ENCODE data around the gene GLO1.

GLO1 gene

DNA sequence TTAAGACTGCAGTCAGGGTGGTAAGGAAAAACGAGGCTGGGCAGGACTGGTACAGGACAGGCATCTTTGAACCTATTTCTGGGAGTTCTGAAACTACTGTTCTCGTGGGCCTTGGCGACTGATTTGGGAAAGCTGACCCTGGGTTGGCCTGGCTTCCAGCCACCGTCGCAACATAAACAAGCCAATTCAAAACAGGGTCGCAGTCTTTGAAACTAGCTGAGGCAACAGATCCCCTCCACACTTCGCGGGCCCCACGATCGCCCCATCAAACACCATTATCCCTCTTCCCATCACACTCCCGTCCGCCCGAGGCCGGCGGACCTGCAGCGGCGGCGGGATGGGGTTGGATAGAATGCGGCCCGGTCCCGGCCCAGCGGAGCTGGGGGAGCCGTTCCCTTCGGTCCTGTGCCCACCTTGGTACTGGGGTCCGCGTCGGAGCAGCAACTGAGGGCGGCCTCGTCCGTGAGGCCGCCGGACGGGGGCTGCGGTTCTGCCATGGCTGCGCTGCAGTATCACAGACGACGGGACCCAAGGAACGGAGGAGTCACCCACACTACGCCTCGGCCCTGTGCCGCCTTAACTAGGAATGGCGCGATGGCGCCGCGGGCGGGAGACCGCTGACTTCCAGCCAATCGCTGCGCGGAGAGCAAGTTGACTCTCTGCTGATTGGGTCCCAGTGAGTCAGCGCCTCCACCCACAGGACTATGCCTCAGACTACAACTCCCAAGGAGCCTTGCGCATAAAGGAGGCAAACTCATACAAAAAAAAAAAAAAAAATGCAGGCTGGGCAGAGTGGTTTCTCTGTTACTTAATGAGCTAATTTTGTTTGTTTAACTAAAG lies at the start of gene GLO1:
GLO1 (minus strand) TSS at position 588 of the 840 bp plus-strand sequence; CDS start at position 497, 91 bp downstream.
- peak; percentile 90 to 98 for DNase-seq (ENCODE audit: extremely low read depth in 1 of 2, low read depth in 1 of 2)

DNA sequence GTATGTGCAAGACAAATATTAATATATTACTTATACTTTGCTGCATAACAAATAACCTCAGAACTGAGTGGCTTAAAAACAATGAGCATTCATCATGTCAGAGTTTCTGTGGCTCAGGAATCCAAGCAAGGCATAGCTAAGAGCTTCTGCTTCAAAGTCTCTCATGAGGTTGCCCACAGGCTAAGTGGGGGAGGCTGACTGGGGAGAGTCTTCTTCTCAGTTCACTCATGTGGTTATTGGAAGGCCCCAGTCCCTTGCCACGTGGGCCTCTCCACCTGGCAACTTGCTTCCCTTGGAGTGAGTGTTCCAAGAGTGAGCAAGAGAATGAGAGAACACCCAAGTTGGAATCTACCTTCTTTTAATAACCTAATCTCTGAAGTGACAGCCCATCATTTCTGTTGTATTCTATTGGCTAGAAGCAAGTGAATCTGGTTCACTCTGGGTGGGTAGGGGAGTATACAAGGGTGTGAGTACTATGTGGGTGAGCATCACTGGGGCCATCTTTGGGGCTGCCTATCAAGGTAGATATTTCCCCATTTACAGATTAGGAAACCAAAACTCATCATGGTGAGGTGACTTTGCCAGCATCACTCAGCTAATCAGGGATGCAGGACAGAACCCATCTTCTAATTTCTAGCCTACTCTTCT lies 48.1 kb upstream of the GLO1 start:
- peak in 1 of 2 donors; percentile 23 for DNase-seq (ENCODE audit: extremely low read depth in 1 of 2, low read depth in 1 of 2)

DNA sequence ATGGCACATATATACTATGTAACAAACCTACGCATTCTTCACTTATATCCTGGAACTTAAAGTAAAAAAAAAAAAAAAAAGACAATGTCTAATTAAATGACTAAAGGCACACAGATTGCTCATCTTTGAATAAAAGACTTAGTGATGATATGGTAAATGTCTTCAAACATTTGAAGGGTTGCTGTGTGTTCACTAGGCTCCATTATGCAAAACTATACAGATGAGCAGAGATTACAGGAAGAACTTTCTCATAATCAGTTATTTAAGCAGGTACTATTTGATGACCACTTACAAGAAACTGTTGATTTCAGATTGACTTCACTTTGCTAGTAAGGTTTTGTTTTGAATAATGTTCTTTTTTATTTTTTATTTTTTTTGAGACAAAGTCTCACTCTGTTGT lies 46.5 kb upstream of the GLO1 start:
- DNase-seq (ENCODE audit: extremely low read depth in 1 of 2, low read depth in 1 of 2) = no peak

DNA sequence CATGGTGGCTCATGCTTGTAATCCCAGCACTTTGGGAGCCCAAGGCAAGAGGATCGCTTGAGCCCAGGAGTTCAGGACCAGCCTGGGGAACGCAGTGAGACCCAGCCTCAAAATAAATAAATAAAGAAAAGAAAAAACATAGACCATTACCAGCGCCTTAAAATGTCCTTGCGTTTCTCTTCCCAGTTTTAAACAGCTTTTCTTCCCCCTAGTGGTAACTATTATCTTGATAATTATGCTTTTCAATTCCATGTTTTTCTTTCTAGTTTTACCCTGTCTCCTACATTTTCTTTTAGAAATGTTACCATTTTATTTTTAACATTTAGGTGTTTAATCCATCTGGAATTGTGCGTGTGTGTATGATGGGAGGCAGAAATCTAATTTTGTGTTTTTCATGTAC lies 36.6 kb upstream of the GLO1 start:
- no peak for DNase-seq (ENCODE audit: extremely low read depth in 1 of 2, low read depth in 1 of 2)

DNA sequence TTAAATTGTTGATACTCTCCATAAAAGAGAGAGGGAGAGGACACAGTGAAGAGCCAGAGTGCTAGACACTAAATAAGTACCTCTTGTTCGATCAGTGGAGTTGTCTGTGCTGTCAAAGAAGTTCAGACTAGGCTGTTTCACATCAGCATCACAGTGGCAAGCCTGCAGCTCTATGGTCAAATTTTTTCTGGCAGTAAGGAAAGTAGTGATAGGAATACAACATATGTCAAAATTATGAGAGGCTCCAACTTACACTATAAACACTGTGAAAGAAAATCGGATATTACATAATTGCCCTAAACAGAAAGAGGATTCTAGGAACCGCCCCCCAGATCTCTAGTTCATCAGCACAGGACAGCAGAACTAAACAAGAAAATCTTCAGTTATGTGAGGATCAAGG lies 35.3 kb upstream of the GLO1 start:
- DNase-seq (ENCODE audit: extremely low read depth in 1 of 2, low read depth in 1 of 2) = no peak

GRCh38 chr6:38736951-38737350 lies 34.0 kb upstream of the GLO1 start:
- no peak for DNase-seq (ENCODE audit: extremely low read depth in 1 of 2, low read depth in 1 of 2)

DNA sequence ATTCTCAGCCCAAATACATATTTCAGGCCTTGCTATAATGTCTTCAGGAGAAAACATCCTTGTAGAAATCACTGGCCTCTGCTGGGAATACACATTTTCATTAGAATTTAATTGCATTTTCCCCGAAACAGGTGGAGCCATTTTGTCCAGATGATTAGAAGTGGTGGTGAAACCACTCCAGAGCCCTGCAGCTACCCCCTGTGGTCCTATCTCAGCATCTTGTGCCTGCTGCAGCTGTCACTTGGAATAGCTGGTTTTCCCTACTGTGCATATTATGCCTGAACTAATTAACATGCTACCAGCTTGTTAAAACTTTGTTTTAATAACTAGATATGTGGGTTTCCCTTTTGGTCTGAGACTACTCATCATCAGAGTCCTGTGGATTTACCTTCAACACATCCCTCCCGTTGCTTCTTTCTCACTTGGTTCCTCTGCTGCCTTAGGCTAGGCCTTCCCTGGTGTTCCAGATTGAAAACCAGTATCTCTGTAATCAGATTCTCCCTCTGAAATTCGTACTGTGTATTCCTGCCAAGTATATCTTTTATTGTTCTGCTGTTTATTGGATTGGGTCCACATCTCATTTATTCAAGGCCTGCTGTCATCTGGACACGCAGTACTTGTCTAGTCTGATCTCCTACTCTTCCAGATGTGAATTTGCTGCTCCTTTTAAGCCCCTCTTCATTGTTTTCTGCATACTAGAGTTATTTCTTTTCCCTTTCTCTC lies 27.4 kb upstream of the GLO1 start:
- DNase-seq (ENCODE audit: extremely low read depth in 1 of 2, low read depth in 1 of 2) = no peak

- DNase-seq (ENCODE audit: extremely low read depth in 1 of 2, low read depth in 1 of 2) = no peak
These were observed 25.3 kb upstream of the GLO1 start for GRCh38 chr6:38728203-38728602.

DNA sequence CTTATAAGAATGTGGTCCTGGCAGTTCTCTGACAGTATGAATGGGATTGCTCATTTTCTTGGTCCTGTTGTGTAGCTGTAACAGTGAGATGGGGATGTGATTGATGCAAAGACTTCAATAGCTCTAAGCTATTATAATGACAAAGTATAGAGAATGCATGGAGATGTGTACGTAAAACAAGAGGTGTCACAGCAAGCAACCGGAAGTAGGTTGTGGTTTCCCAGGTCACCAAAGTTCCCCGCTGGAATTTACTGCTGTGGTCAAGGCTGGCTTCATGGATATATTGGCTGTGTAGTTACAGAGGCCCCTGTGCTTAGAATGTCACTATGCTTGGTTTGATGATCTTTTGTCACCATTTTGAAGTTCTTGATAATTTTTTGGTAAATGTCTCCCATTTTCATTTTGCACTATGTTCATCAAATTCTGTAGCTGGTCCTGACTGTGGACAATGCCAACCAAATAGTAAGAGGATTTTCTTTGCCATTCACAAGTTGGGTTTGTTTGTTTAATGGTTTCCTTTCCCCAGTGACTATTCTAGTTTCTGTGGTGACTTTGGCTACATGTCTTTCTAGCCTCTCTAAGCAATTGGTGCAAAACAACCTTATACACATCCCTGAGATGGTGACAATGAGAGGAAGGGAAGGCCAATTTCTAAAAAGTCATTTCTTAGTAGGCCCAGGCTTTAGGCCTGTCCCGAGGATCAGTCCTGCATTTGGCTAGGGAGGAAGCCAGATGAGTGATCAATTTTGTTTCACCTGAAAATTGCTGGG lies 22.7 kb upstream of the GLO1 start:
- no peak for DNase-seq (ENCODE audit: extremely low read depth in 1 of 2, low read depth in 1 of 2)

DNA sequence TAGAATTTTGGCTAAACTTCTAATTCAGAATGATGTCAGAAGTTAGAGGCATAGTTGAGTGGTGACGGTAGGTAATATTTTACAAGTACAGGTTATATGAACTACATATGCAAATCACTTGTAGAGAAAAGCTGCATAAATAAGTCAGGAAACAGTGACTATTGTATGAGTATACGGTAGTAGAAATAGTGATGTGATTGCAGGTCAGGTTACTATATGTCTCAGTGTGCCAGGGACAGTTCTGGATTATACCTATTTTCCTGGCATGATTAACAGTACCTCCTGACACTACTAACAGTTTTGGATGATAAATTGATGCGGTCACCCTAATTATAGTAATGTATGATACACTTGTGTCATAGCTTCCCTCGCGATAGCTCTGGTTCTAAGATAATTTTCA lies 21.4 kb upstream of the GLO1 start:
- no peak for DNase-seq (ENCODE audit: extremely low read depth in 1 of 2, low read depth in 1 of 2)

GRCh38 chr6:38723783-38724182 lies 20.8 kb upstream of the GLO1 start:
- DNase-seq (ENCODE audit: extremely low read depth in 1 of 2, low read depth in 1 of 2) = no peak

GRCh38 chr6:38722727-38723334 lies 19.9 kb upstream of the GLO1 start:
- DNase-seq (ENCODE audit: extremely low read depth in 1 of 2, low read depth in 1 of 2) = no peak

- DNase-seq (ENCODE audit: extremely low read depth in 1 of 2, low read depth in 1 of 2) = no peak
These were observed 19.1 kb upstream of the GLO1 start for GRCh38 chr6:38722038-38722437.

DNA sequence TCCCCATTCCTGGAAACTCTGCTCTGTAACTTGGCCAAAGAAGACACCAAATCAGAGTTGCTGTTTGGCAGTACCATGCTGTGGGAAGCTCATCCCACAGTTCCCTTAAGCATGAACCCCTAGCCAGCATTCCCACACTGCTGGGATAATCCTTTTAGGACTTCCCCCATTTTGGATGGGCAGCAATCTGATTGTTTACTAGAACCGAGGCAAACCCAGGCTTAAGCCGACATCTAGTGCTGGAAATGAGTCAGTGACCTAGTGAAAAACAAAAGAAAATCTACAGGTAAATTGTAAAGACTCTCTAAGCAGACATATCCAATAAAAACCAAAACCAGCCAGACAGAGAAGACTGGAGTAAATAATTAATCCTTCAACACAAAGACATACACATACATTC lies 17.4 kb upstream of the GLO1 start:
- no peak for DNase-seq (ENCODE audit: extremely low read depth in 1 of 2, low read depth in 1 of 2)

GRCh38 chr6:38719358-38719757 lies 16.4 kb upstream of the GLO1 start:
- no peak for DNase-seq (ENCODE audit: extremely low read depth in 1 of 2, low read depth in 1 of 2)

- DNase-seq (ENCODE audit: extremely low read depth in 1 of 2, low read depth in 1 of 2) = no peak
These were observed 13.9 kb upstream of the GLO1 start for GRCh38 chr6:38716825-38717224.

DNA sequence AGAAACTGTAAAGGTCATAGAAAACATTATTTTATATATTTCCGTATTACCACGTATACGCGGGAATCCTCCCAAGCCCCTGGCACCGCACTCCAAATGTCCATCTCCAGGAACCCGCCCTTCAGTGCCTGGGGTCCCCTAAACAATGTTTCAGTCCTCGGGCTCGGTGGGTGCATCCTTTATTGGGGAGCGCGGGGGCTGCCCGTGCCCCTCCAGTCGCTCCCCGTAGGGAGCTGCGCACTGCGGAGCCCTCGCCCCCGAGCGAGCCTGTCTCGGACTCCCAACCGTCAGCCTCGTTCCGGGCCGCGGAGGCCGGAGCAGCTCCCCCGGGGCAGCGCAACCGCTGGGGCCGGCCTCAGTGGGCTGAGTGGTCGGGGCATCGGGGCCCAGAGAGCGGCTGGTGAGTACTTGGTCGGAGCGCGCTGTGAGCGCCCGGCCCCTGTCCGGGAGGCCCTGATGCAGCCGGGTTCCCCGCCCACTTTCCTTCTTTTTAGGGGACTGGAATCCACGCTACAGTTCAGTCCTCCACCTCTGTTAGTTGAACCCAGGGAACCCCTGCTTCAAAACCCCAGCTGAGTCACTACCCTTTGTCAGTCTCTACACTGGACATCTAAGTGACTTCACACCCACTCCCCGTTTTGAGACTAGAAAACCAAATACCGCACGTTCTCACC lies 12.2 kb upstream of the GLO1 start, which contains the start of gene DNAH8:
DNAH8 (plus strand) TSS at position 296 of the 674 bp plus-strand sequence. CDS start 7,499 bp downstream, outside the sequence.
- peak in 1 of 2 donors; percentile 34 for DNase-seq (ENCODE audit: extremely low read depth in 1 of 2, low read depth in 1 of 2)

DNA sequence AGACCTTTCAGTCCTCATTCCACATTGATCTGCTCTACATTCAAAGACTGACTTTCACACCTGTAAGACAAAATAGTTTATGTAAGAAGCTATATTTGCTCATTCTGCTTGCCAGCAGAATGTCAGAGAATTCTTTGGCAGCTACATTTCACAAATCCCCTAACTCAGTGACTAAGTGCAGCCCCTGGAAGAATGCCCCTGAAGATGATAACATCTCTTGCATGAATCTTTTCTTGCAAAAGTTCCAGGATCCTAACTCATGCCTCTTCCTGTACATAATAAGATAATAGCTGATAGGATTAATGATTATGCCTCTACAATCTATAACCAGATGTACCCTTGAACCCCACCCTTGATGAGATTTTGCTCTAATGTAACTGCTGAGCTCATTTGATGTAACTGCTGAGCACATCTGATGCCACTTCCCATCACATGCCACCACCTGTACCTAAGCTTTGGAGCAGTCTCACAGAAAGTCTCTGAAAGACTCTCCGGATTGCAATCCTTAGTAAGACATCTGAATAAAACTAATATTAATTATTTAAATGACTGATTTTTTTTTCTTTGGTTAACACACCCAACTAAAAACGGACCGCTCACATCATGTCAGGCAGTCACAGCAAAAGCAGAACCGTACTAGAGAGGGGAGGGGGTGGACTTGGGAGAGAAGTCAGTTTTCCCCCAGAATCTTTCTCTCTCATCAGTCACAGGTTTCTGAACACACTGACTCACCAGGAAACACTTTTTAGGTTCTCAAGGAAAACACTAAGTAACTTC lies 11.5 kb upstream of the GLO1 start:
- DNase-seq (ENCODE audit: extremely low read depth in 1 of 2, low read depth in 1 of 2) = no peak

- DNase-seq (ENCODE audit: extremely low read depth in 1 of 2, low read depth in 1 of 2) = peak; percentile 40 to 70
These were observed 10.9 kb upstream of the GLO1 start for GRCh38 chr6:38713812-38714211.
